ENCODE results near the gene MKNK1. TPM values are rescaled to one million over a fixed set of nuclear protein-coding genes. Genes with fewer than 3 reads are reported as not detected.

The MKNK1 gene
- total and polyA plus RNA-seq, 4 donors, result 29.4 to 83.5 (median 62.8) TPM

- DNase-seq (no peak), ATAC-seq (ENCODE audit: insufficient read depth, low FRiP score) (no peak)
- Histone ChIP-seq H3K27me3 (ENCODE audit: control insufficient read depth in 3 of 3, insufficient read depth in 3 of 3, low read length in 2 of 3) (peaks cover 0 to 16% (median 8%) of the 10 kb centered on the region in 3 donors), H3K36me3 (ENCODE audit: control insufficient read depth in 4 of 4, insufficient read depth in 4 of 4, low read length in 4 of 4) (no peaks in the 10 kb centered on the region), H3K9ac (ENCODE audit: insufficient read depth in 1 of 2, low read length in 2 of 2) (no peak overlapping the region), H3K4me3 (no peak overlapping the region), H3K9me3 (ENCODE audit: control insufficient read depth in 4 of 4, insufficient read depth in 3 of 4, low read length in 3 of 4) (no peaks in the 10 kb centered on the region), H3K4me1 (ENCODE audit: control insufficient read depth in 5 of 5, insufficient read depth in 5 of 5, low read length in 5 of 5) (peaks cover 0 to 27% (median 4%) of the 10 kb centered on the region in 5 donors), H3K27ac (ENCODE audit: low read depth in 1 of 2, low read length in 1 of 2) (no peak overlapping the region)
- WGBS, 2 donors, result 85 to 90% methylated on average over 11 of the region's 11 CpGs
- no peak for TF ChIP-seq CTCF (IDR thresholded peaks at IDR 0.05; ENCODE audit: control extremely low read depth, extremely low read depth)
These were observed 80.3 kb downstream of the MKNK1 start for GRCh38 chr1:46523496-46524353.

GRCh38 chr1:46522969-46523320 is 81.1 kb downstream of the MKNK1 start:
- Histone ChIP-seq H3K27me3 (ENCODE audit: control insufficient read depth in 3 of 3, insufficient read depth in 3 of 3, low read length in 2 of 3) (peaks cover 0 to 15% (median 3%) of the 10 kb centered on the region in 3 donors), H3K36me3 (ENCODE audit: control insufficient read depth in 4 of 4, insufficient read depth in 4 of 4, low read length in 4 of 4) (no peaks in the 10 kb centered on the region), H3K9ac (ENCODE audit: insufficient read depth in 1 of 2, low read length in 2 of 2) (no peak overlapping the region), H3K4me1 (ENCODE audit: control insufficient read depth in 5 of 5, insufficient read depth in 5 of 5, low read length in 5 of 5) (peaks cover 0 to 27% (median 4%) of the 10 kb centered on the region in 5 donors), H3K9me3 (ENCODE audit: control insufficient read depth in 4 of 4, insufficient read depth in 3 of 4, low read length in 3 of 4) (no peaks in the 10 kb centered on the region), H3K4me3 (no peak overlapping the region), H3K27ac (ENCODE audit: low read depth in 1 of 2, low read length in 1 of 2) (no peak overlapping the region)
- DNase-seq (no peak), ATAC-seq (ENCODE audit: insufficient read depth, low FRiP score) (no peak)
- 61 to 72% methylated on average over 13 of the region's 13 CpGs for WGBS, 2 donors
- TF ChIP-seq CTCF (IDR thresholded peaks at IDR 0.05; ENCODE audit: control extremely low read depth, extremely low read depth), result no peak

- no peak for TF ChIP-seq CTCF (IDR thresholded peaks at IDR 0.05; ENCODE audit: control extremely low read depth, extremely low read depth)
- H3K9ac ChIP-seq (ENCODE audit: insufficient read depth in 1 of 2, low read length in 2 of 2), result no peak overlapping the region
- peak overlapping the region in 1 of 2 donors; percentile 27 for H3K27ac ChIP-seq (ENCODE audit: low read depth in 1 of 2, low read length in 1 of 2)
- 16 to 30% methylated on average over 16 of the region's 16 CpGs for WGBS, 2 donors
- H3K27me3 ChIP-seq (ENCODE audit: control insufficient read depth in 3 of 3, insufficient read depth in 3 of 3, low read length in 2 of 3), result peaks cover 0 to 11% (median 3%) of the 10 kb centered on the region in 3 donors
- H3K4me1 ChIP-seq (ENCODE audit: control insufficient read depth in 5 of 5, insufficient read depth in 5 of 5, low read length in 5 of 5), result peaks cover 0 to 27% (median 4%) of the 10 kb centered on the region in 5 donors
- no peaks in the 10 kb centered on the region for H3K9me3 ChIP-seq (ENCODE audit: control insufficient read depth in 4 of 4, insufficient read depth in 3 of 4, low read length in 3 of 4)
- DNase-seq, result peak; percentile 73 to 89 (median 79)
- no peaks in the 10 kb centered on the region for H3K36me3 ChIP-seq (ENCODE audit: control insufficient read depth in 4 of 4, insufficient read depth in 4 of 4, low read length in 4 of 4)
- peak; percentile 64 for ATAC-seq (ENCODE audit: insufficient read depth, low FRiP score)
- H3K4me3 ChIP-seq, result no peak overlapping the region
These were observed 81.7 kb downstream of the MKNK1 start for GRCh38 chr1:46522184-46522968.
